Effector CD8-positive, alpha-beta T cell (primary cell): ENCODE results near the gene BLMH.
"Not testable (repeated sequence)": the region's sequence is repeated elsewhere in the genome, so short reads cannot be mapped to it uniquely, and the experiment has no call there.

Experiments used
- DNase-seq: peaks from one replicate; lab custom pipeline; 2025; lab: John Stamatoyannopoulos, UW

BLMH gene

DNA sequence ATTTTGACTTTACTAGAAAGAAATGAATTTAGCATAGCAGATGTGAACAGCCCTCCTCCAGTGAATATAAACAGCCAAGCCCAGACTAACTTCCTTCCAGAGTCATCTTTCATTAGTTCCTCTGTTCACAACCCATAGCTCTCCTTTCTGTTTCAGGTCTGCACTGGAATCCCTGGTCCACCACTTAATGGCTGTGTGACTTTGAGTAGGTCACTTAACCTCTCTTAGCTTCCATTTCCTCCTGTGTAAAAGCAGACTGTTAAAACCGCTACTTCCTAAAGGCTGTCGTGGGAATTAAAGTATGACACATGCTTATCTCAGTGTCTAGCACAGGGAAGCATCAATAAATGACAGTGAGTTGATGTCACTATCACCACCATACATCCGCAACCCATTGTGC is 63.7 kb downstream of the BLMH start:
- DNase-seq = no peak

DNA sequence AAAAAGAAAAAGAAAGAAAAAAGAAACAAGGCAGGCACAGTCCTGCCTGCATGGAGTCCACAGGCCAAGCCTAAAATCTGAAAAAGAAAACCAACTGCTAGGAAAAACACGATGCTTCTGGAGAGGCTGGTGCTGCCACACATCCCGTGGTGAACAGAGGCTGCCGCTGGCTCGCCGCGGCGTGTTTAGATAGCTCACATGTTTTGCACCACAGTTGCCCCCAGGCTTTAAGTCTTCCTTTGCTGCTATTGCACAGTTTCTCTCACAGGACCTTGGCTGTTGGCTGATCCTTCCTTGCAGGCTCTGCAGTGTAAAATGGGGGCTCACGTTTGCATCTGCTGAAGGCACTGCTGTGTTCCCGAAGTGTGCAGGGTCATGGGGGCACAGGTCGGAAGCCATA is 64.9 kb downstream of the BLMH start:
- DNase-seq = no peak

DNA sequence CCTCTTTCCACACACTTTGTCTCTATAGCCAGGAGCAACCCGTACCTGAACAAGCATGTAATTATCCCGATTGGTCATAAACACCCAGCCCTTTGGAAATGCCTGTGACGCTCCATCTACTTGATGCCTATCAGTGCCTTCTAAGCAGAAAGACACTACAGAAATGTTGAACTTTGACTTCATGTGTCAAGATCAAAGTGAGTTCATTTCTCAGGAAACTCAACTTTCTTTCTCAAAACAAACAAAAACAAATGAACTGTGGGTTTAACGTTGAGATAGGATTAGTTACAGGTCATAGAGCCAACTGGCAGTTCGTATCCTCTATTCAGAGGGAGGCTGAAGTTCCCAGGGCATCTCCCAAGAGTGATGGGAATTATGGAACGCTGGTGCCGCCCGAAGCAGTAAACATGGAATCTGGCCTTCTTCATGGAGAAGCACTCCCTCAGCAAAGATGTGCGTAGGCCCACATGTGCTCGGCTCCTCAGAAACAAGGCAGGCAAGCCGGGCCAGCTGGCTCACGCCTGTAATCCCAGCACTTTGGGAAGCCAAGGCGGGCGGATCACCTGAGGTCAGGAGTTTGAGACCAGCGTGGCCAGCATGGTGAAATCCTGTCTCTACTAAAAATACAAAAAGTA is 65.7 kb downstream of the BLMH start:
- DNase-seq = no peak

DNA sequence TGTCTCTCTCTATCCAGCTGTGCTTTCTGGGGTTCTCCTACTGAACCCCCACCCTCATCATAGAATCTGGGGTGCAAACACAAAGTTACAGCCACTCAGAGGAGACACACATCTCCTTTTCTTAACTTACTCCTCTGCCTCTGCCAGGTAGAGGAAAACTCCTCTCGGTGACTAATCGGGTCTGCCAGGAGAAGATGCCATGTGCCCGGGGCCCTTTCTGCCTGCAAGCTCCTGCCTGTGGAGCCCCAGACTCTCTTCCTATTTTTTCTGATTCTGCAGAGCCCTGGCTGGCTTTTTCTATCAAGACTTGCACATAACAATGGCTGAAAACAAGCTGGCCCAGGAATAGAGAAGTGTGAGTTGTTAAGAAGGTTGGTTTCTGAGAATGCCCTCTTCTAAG is 66.6 kb downstream of the BLMH start:
- DNase-seq = no peak

DNA sequence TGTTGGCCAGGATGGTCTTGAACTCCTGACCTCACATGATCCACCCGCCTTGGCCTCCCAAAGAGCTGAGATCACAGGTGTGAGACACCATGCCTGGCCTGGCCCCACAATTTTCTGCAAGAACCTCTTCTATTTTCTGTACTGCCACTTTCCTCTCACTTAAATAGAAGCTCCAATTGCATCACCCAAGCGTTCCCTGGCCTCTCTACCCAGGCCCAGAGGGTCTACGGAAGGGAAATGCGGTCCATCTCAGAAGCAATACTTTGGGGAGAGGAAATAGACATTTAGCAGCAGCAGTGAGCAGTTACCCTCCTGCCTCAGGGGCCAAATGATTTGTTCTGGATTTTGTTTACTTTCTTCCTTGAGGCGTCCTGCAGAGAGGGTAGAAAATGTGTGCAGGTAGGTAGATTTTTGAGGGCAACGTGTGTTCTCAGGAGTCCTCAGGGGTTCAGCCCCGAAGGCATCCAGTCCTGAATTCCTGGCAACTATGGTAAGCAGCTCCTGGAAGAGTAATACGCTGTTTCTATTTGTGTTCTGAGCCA is 67.3 kb downstream of the BLMH start:
- DNase-seq = no peak

DNA sequence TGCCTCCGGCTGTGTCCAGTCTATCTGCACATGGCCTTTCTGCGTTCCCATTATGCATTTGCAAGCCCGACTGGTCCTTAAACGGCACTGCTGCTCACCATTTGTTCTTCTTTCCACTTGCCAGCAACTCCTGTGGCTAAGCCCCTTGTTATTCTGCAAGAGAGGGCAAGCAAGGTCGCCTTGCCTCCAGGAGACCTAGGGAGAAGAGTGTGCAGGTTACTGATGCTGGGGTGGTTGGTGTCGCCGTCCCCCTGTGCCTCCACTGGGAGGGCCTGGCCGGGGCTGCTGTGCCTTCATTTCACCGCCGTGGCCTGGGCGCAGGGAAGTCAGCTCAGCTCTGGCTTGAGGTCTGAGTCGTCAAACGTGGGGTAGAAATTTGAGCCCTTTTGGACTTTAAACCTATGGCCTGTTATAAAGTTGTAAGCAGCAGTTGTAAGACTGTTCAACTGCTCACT is 69.0 kb downstream of the BLMH start:
- DNase-seq = no peak

DNA sequence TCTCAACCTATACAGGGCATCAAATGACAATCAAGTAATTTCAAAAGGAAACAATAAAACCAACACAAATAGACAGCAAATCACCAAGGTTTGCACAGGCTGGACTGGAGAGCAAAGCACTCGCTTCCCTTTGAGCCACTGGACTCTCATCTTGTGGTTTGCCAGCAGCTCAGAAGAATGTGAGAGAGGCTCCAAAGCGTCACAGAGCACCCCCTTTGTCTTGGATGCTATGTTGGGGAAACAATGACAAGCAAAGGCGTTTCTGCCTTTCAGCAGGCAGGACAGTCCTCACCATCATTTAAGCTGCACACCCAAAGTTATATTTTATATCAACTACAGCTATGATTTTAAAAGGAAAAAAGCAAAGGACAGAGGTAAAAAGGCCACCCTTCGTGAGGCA is 69.5 kb downstream of the BLMH start:
- DNase-seq = no peak

DNA sequence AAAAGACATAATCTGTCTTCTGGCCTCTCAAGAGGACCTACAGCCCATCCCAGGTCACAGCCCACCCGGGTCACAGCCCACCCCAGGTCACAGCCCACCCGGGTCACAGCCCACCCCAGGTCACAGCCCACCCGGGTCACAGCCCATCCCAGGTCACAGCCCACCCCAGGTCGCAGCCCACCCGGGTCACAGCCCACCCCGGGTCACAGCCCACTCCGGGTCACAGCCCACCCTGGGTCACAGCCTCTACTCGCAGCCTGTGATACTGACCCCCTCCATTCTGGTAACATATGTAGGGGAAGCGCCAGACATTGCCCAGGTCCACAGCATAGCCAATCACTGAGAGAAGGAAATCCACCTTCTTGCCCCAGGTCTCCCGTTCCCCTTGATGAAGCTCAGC is 70.4 kb downstream of the BLMH start:
- no peak for DNase-seq

DNA sequence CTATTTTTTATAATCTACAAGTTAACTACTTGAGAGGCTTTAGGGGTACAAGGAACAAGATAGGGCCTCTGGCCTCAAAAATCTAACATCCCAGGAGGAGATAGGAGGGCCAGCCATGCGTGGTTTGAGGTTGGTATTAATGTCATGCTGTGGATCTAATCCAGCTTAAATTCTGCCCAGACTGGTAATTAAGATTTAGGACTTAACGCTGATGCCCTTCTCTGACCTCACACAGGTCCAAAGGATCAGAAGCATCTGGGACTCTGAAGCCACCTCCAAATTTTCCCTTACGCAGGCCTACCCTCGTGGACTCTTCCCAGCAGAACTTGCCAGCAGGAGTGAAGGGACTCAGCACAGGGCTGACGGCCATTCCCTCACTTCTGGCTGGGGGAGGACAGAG is 71.3 kb downstream of the BLMH start:
- no peak for DNase-seq

DNA sequence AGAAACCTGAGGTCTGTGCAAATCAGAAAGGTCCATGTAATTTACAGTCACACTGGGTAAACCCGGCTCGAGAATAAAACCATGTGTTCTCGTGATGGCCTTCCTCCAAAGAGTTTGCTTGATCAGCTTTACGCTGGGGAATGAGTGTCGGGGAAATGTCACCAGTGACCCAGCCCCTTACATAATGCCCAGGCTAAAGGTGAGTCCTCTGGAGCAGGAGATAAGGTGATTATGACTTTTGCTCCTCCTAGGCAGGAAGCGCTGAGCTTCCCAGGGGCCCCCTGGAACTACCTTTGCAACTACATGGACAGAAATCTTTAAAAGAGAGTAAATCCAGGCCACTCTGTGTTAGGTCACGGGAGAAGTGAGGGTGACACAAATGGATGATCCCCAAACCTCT is 71.9 kb downstream of the BLMH start:
- DNase-seq = no peak

DNA sequence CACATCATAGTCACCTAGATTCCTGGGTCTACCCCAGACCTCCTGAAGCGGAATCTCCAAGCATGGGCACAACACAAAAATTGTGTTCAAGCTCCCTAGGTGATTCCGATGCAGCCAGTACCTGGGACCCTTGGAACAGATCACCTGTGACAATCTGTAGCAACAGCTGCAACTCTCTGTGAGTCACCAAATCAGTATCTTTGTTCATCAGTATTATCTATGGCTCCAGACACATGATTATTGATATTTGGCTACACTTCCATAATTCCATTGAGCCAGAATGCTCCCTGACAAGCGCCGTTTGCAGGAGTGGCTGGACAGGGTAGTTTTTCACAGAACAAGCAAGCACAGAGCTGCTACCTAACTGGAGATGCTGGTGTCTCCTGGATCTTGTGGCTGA is 72.4 kb downstream of the BLMH start:
- no peak for DNase-seq

DNA sequence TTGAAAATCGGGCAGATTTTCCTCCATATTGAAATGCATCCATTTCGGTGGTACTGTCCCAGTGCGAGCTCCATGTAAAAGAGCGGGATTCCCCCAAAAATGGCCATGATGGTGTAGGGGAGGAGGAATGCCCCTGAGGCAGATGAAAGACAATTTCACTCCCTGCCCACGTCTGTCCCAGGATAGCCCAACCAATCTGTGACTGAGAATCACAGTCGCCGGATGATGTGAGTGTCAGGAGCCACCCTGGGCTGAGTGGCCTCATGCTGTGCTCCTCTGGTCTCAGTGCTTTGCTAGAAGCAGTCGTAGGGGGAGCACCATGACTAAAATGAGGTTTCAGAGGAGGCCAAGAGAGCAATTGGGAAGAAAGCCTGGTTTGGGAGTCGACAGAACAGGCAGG is 72.9 kb downstream of the BLMH start:
- no peak for DNase-seq

DNA sequence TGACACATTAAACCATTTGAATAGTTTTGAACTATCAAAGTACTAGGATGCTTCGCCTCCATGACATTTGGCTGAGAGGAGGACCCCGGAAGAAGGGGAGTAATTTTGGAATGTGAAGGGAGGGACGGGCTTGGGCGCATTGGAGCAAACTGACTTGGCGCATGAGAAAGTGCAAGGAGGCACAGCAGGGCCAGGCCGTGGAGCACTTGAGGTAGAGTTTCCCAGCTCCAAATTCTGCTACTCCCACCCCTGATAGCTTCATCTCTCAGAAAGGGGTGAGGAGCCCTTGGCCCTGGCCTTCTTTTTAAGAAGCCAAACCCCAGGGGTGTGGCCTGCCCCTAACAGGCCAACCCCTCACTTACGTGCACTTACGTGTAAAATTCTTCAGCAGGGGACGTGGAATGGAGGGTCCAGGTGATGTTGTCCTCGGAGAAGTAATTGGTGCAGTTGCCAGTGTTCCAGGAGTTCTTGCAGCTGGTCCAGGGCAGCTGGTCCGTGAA is 73.9 kb downstream of the BLMH start:
- no peak for DNase-seq

DNA sequence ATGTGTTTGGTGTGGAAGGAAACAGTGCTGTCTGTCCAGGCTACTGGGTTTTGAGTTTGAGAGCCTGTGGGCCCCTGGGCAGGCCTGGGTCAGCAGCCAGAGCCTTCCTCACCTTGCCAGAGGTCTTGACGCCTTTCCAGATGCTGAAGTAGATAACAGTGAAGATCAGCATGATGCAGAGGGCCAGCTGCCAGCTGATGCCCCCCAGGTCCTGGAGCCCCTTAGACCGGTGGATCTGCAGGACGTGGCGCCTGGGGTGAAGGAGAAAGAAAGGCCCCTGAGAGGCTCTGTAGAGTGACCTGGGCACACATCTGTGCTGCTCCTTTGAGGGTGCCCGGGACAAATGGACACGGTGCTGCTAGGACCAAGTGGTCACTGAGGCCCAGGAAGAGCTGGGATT is 74.7 kb downstream of the BLMH start:
- no peak for DNase-seq

DNA sequence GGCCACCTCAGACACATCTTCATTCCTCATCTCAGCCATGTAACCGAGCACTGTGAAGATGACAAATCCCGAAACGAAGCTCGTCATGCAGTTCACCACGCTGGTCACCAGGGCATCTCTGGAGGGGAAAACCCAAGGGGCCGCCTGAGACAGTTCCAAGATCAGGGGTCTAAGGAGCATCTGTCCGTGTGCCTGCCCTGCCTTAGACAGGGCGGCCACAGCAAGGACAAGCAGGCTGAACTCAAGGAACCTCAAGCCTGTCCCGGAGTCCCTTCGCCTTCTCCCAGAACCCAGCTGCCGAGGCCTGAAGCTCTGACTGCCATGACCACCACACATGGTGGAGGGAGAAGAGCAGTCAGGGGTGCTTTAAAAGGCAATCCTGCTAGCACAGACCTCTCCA is 79.0 kb downstream of the BLMH start:
- DNase-seq = no peak

DNA sequence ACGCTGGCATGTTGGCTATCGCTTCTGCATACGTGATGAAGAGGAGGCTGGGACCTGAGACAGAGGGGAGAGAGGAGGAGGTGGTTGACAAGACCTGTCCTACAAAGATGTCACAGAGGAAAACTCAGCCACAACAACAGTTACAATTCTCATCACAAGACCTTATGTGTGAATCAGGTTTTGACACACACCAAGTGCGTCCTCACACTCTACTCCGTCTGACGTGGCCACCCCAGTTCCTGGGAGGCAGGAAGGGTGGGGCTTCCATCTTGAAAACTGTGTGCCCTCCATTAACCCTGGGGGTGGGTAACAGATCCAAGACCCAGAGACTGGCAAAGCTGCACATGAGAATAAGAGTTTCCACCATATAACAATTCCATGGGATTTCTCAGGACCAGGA is 80.4 kb downstream of the BLMH start:
- no peak for DNase-seq

DNA sequence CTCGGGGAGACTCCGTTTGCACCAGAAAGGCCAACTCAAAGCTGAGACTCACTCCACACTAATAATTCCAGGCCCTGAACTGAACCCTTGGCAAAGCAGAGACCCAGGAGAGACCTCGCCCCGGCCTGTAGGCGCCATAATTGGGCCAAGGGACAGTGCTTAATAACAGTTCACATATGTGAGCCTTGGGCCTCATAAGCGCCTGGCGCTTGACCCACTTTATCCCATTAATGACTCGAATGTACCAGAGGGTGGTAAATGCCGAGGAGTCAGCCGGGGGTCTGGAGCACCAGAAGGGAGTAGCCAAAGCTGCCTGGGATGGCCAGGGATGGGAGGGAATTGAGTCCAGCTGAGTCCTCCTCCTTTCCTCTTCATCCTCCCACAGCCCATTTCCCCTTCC is 80.8 kb downstream of the BLMH start:
- DNase-seq = no peak

DNA sequence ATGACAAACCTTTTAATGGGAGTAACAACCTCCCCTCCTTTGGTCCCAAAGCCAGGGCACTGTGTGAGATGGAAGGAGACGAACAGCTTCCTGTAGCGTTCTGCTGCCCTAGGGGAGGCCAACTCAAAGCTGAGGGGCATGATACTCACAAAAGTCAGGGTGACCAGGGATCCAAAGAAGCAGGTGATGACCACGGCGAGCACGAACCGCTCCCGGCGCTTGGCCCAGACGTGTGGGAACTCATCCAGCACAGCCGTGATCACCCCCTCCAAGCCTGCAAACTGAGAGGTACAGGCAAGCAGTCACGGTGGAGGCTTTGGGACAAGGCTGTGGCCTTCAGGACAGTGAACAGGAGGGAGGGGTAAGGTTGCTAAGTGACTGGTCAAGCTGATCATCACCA is 81.4 kb downstream of the BLMH start:
- DNase-seq = no peak

DNA sequence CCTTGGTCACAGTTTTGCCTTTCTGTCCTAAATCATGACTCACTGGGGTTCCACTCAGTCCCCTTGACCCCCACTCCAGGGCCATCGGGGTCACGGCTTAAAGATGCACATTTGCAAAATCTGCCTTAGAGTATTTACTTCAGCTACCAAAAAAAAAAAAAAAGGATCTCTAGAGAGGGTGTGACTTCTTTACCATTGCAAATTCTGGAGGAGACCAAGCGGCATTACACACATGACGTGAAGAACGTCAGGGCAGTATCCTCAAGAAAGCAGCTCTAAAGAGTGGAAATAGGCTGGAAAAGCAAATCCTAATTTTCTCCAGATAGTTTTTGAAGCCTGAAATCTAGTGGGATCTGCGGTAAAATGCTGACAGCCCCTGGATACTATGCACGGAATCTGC is 81.8 kb downstream of the BLMH start:
- DNase-seq = no peak

DNA sequence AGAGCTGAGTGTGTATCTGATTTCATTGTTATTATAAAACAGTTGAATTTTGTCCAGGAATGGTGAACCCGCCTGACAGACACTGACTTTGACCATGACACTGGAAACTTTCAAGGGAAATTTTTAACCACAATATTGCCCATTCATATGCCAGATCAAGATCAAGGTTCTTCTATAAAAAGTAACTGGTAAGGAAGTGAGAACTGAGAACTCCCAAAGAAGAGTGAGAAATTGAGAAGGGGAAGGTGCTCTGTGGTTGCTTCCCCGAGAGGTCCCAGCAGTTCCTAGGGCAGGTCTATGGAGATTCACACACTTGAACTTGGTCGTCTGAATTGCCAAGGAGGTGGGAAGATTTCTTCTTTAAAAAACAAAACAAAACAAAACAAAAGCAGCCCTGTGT is 83.5 kb downstream of the BLMH start:
- no peak for DNase-seq

DNA sequence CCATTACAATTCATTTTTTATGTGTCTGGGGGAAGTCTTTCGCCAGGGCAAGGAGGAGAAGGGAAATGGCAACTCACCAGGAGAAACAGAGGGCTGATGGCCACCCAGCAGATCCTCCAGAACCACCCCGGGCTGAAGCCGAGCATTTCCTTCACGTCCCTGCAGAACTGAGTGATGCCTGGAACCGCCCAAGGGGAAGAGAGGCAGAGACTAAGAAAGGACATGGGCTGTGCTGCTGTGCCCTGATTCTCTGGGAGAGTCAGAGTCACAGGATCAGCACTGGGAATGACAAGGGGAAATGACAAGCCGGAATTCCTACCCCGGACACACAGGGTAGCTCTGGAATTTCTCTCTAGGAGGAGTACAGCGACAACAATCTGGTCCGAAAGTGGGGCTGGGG is 84.1 kb downstream of the BLMH start:
- DNase-seq = no peak

DNA sequence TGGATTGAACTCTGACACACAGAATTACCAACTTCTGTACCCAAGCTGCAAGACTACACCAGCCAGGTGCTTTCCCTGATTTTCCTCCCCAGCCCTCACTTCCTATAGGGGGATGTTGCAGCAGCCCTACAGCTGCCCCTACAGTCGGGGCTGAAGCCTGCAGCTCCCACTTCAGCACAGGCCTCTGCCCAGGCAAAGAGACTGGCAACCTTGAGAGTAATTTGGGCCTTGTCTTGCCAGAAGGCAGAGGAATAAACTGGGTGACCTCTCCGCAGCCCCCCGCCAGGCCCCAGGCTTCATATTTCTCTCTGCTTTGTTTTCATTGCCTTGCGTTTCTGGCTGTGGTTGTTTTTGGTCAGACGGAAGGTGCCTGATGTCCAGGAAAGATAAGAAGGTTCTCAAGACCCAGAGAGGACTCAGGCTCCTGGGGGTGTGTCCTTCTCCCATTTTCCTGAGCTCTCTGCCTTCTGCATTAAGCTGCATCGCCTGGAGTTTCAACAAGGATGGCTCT is 88.2 kb downstream of the BLMH start:
- DNase-seq = no peak

DNA sequence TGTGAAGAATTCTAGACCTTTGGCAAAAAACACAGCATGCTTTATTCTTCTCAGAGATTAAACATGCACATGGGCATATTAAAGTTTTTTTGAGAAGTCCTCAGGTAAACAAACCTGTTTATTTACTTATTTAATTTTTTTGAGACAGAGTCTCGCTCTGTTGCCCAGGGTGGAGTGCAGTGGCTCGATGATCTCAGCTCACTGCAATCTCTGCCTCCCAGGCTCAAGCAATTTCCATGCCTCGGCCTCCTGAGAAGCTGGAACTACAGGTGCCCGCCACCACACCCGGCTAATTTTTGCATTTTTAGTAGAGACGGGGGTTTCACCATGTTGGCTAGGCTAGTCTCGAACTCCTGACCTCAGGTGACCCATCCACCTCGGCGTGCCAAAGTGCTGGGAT is 91.1 kb downstream of the BLMH start:
- not testable (repeated sequence) for DNase-seq

DNA sequence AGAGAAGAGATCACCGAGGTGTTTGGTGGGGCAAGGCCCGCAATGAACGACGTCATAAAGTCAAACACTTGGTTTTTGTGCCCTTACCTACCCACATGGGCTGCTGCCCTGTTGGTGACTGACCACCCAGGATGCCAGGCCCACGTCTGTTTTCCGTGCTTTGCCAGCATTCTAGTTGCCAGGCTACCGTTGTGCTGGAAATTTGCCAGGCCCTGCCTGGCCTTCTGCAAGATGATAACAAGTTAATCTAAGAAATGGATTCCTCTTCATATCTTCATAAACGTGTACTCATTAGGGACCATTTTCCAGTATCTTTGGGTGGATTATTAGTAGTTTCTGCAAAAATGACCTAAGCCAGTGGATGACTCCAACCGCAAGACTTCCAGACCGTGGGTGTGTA is 91.6 kb downstream of the BLMH start:
- DNase-seq = no peak
